Spleen (tissue), 7 donors: ENCODE results near the gene KDM4B.

Source experiments
- CTCF ChIP-seq, 11 experiments: fragments of 200-600 bp in 7 of 11; fragments of 450-650 bp in 4 of 11; sonication (generic) in 4 of 11; IDR thresholded peaks in 8 of 11; conservative IDR thresholded peaks in 3 of 11; 1 replicate in 7 of 11; 2 replicates in 4 of 11; pipeline versions ENCODE4 v1.4.0 to v1.8.0; 2016 to 2021; ENCODE audit warnings: antibody characterized with exemption in 11 of 11, inconsistent platforms in 4 of 11, mild to moderate bottlenecking in 1 of 11
- POLR2A ChIP-seq, 3 donors: fragments of 450-650 bp; IDR thresholded peaks; one replicate each; pipeline ENCODE4 v1.5.1; 2017; ENCODE audit warnings: antibody characterized with exemption in 3 of 3, mild to moderate bottlenecking in 1 of 3
- POLR2AphosphoS5 ChIP-seq, 3 donors: sonication (generic); formaldehyde crosslinking; IDR thresholded peaks; one replicate each; pipeline ENCODE4 v1.5.1; 2017; ENCODE audit warnings: antibody characterized with exemption in 3 of 3
- donor health status: DM: no; HTN: no; CAD: no; lungs with moderate emphysema.
- donor health status: DM: no; HTN: no; CAD: no.
- donor health status: DM: no; HTN: no; CAD: no.

- no peak for TF ChIP-seq CTCF (IDR thresholded peaks at IDR 0.05 in 8 of 11, conservative IDR thresholded peaks at IDR 0.05 in 3 of 11)
- TF ChIP-seq POLR2AphosphoS5 (IDR thresholded peaks at IDR 0.05) = no peak
- no peak for TF ChIP-seq POLR2A (IDR thresholded peaks at IDR 0.05)
These were observed 125.2 kb downstream of the KDM4B start for GRCh38 chr19:5093948-5094718.
